ENCODE data around the gene MCM9.

MCM9 gene

GRCh38 chr6:118945217-118945616 is 10.3 kb upstream of the MCM9 start:
- no peak for DNase-seq (ENCODE audit: low read depth)
- TF ChIP-seq CTCF (IDR thresholded peaks at IDR 0.05; ENCODE audit: low read depth, low read length): no peak
- no peak for TF ChIP-seq POLR2A (IDR thresholded peaks at IDR 0.05; ENCODE audit: extremely low read depth, insufficient read length)
- TF ChIP-seq MAX (IDR thresholded peaks at IDR 0.05; ENCODE audit: low read depth, low read length): no peak
- no peak for TF ChIP-seq MYC (IDR thresholded peaks at IDR 0.05; ENCODE audit: low read depth, low read length)
- H3K4me3 ChIP-seq (ENCODE audit: low read depth, low read length): no peak overlapping the region

GRCh38 chr6:118940770-118941169 is 5.8 kb upstream of the MCM9 start:
- no peak overlapping the region for H3K4me3 ChIP-seq (ENCODE audit: low read depth, low read length)
- DNase-seq (ENCODE audit: low read depth): no peak
- no peak for TF ChIP-seq CTCF (IDR thresholded peaks at IDR 0.05; ENCODE audit: low read depth, low read length)
- TF ChIP-seq POLR2A (IDR thresholded peaks at IDR 0.05; ENCODE audit: extremely low read depth, insufficient read length): no peak
- TF ChIP-seq MYC (IDR thresholded peaks at IDR 0.05; ENCODE audit: low read depth, low read length): no peak
- TF ChIP-seq MAX (IDR thresholded peaks at IDR 0.05; ENCODE audit: low read depth, low read length): no peak

- no peak overlapping the region for H3K4me3 ChIP-seq (ENCODE audit: low read depth, low read length)
- TF ChIP-seq POLR2A (IDR thresholded peaks at IDR 0.05; ENCODE audit: extremely low read depth, insufficient read length) (no peak), MAX (IDR thresholded peaks at IDR 0.05; ENCODE audit: low read depth, low read length) (no peak), CTCF (IDR thresholded peaks at IDR 0.05; ENCODE audit: low read depth, low read length) (no peak), MYC (IDR thresholded peaks at IDR 0.05; ENCODE audit: low read depth, low read length) (no peak)
- DNase-seq (ENCODE audit: low read depth): no peak
Observed at GRCh38 chr6:118939683-118940082, 4.7 kb upstream of the MCM9 start.

- DNase-seq (ENCODE audit: low read depth): peak; percentile 16
- TF ChIP-seq MAX (IDR thresholded peaks at IDR 0.05; ENCODE audit: low read depth, low read length) (no peak), POLR2A (IDR thresholded peaks at IDR 0.05; ENCODE audit: extremely low read depth, insufficient read length) (no peak), CTCF (IDR thresholded peaks at IDR 0.05; ENCODE audit: low read depth, low read length) (no peak), MYC (IDR thresholded peaks at IDR 0.05; ENCODE audit: low read depth, low read length) (no peak)
- peak overlapping the region; percentile 80 for H3K4me3 ChIP-seq (ENCODE audit: low read depth, low read length)
Observed at GRCh38 chr6:118935978-118936703, 1.2 kb upstream of the MCM9 start.

GRCh38 chr6:118935331-118935668 is 341 bp upstream of the MCM9 start:
- no peak for DNase-seq (ENCODE audit: low read depth)
- TF ChIP-seq POLR2A (IDR thresholded peaks at IDR 0.05; ENCODE audit: extremely low read depth, insufficient read length) (no peak), CTCF (IDR thresholded peaks at IDR 0.05; ENCODE audit: low read depth, low read length) (no peak), MYC (IDR thresholded peaks at IDR 0.05; ENCODE audit: low read depth, low read length) (no peak), MAX (IDR thresholded peaks at IDR 0.05; ENCODE audit: low read depth, low read length) (no peak)
- H3K4me3 ChIP-seq (ENCODE audit: low read depth, low read length): peak overlapping the region; percentile 80

Measured in NB4 (cell line).